Stimulated activated CD4-positive, alpha-beta T cell treated with anti-CD3 and anti-CD28 coated beads, Interleukin-12 subunit alpha, Interleukin-12 subunit beta, amount 100 ng/mL, for 4 hours (primary cell): ENCODE measurements around the gene PATJ.
"Not testable (repeated sequence)": the region's sequence is repeated elsewhere in the genome, so short reads cannot be mapped to it uniquely, and the experiment has no call there.

Experiments used
- DNase-seq: peaks from one replicate; pipeline ENCODE4 v3.0.0-alpha.2; 2020

Gene PATJ

GRCh38 chr1:61749574-61749973 is 7.3 kb downstream of the PATJ start:
- DNase-seq = no peak

- DNase-seq = no peak
These were observed 10.7 kb downstream of the PATJ start for GRCh38 chr1:61752921-61753389.

- DNase-seq = no peak
These were observed 11.8 kb downstream of the PATJ start for GRCh38 chr1:61753998-61754508.

DNA sequence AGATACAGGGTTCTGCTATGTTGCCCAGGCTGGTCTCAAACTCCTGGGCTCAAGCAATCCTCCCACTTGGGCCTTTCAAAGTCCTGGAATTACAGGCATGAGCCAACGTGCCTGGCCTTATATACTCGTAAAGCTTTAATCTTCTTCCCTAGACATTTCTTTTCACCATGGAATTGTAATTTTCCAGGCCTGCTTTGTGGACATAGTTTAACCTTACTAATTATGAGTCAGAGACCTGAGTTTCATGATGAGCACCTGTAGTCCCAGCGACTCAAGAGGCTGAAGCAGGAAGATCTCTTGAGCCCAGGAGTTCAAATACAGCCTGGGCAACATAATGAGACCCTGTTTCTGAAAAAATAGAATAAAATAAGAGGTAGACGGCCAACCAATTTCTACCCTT is 12.3 kb downstream of the PATJ start:
- DNase-seq = no peak

DNA sequence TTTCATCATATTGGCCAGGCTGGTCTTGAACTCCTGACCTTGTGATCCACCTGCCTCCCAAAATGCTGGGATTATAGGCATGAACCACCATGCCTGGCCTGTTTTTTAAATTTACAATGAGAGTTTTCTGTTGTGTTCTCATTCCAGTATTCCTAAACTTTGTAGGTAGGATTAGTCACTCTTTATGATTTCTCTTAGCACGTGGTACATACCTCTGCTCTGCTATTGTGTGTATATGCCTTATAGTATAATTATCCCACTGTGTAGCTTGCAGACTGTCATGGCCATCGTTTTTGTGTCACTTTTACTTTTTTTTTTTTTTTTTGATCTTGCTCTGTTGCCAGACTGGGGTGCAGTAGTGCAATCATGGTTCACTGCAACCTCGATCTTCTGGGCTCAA is 14.5 kb downstream of the PATJ start:
- DNase-seq = no peak

DNA sequence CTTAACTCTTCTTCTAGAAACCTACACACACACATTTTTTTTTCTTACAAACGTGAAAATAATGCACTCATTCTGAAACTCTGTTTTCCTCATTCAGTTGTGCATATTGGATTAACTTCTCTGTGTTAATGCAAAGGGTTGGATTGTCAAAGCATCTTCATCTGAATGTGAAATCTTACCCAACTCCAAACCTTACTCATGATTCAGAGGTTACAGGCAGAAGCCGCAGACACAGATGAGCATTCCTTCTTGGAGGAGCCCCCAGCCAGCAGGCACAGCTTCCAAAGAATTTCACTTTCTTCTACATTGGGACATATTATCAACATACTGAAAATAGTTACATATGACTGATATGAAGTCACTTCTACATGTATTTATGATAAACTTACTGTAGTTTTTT is 15.7 kb downstream of the PATJ start:
- DNase-seq = no peak

DNA sequence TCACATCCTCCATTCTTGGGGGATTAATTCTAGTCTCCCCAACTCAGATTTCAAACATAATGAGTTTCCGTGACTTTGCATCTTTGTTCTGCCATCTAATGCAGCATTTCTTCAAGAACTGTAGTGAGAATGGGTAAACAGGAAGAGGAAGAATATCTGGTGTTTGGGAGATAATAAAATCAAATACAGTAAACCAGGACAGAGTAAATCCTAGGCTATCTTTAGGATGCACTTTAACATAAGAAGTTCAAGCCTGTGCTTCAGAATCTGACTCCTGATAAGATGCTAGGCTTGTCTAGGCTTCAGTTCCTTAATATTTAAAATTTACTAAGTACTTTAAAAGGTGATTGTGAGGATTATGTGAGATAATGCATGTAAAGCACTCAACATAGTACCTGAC is 27.9 kb downstream of the PATJ start:
- DNase-seq = no peak

GRCh38 chr1:61776091-61776490 is 33.8 kb downstream of the PATJ start:
- DNase-seq = no peak

DNA sequence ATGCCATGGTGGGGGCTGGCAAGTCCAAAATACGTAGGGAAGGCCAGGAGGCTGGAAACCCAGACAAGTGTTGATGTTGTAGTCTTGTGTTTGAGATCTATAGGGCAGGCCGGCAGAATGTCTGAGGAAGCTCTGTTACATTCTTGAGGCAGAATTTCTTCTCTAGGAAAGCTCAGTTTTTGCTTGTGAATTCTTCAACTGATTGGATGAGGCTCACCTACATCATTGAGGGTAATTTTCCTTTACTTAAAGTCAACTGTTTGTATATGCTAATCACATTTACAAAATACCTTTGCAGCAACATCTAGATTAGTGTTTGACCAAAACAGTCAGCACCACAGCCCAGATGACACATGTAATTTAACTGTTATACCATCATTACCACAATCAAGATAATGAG is 37.0 kb downstream of the PATJ start:
- no peak for DNase-seq

DNA sequence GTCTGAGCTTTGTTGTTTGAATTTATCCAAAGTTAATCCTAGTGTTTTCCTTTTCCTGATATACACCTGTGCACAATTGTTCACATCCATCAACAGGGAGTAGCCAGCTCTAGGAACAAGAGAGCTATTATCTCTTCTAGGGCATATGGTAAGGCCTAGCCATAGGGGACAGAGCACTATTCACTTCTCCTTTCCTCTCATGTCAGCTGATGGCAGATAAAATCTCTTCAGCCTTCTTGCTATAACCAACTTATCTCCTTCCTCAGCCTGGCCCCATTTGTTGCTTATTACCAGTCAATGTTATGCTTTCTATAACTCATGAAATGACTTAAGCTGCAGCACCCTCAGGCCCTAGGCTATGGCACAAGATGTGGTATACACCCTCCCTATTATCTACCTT is 38.9 kb downstream of the PATJ start:
- DNase-seq = no peak

GRCh38 chr1:61782771-61783170 is 40.5 kb downstream of the PATJ start:
- peak; percentile 4 for DNase-seq

GRCh38 chr1:61784726-61785125 is 42.4 kb downstream of the PATJ start:
- no peak for DNase-seq

DNA sequence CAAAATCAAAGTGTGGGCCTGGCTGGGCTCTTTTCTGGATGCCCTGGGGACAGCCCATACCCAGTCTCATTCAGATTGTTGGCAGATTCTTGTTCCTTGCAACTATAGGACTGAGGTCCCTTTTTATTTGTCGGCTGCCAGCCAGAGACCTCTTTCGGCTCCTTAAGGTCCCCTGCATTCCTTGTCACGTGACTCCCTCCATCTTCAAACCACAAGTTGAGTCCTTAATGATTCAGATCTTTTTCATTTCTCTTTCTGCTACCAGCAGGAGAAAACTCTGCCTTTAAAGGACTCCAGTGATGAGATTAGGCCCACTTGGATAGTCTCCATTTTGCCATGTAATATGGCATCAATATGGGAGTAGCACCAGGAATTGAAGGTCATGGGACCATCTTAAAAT is 48.6 kb downstream of the PATJ start:
- DNase-seq = no peak

DNA sequence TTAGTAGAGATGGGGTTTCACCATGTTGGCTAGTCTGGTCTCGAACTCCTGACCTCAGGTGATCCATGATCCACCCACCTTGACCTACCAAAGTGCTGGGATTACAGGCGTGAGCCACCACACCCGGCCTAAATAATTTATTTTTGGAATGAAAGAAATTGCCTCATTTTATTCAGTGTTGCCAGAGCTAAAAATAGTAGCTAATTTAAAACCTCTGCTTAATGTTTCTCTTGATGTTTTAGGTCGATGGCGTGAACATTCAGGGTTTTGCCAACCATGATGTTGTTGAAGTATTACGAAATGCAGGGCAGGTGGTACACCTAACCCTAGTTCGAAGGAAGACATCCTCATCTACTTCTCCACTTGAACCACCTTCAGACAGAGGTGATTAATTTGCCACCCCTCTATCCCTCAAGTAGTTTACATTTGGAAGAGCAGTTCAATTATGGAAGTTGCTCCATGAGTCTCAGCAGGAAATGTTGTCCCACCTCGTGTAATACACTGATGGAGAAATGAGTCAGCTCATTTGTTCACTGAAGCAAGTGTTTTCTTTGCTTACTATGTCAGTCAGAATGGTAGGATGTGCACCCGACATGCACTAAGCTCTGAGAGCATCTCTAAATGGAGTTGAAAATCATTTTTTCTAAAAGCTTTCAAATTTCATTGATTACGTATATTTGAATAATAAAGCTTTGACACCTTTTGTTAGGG is 54.9 kb downstream of the PATJ start:
- DNase-seq = no peak

DNA sequence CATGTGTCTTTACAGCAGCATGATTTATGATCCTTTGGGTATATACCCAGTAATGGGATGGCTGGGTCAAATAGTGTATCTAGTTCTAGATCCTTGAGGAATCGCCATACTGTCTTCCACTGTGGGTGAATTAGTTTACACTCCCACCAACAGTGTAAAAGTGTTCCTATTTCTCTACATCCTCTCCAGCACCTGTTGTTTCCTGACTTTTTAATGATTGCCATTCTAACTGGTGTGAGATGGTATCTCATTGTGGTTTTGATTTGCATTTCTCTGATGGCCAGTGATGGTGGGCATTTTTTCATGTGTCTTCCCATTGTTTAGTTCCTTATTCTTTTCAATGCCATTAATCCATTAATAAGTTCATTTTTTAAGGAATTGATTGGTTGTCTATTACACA is 58.8 kb downstream of the PATJ start:
- DNase-seq = not testable (repeated sequence)

DNA sequence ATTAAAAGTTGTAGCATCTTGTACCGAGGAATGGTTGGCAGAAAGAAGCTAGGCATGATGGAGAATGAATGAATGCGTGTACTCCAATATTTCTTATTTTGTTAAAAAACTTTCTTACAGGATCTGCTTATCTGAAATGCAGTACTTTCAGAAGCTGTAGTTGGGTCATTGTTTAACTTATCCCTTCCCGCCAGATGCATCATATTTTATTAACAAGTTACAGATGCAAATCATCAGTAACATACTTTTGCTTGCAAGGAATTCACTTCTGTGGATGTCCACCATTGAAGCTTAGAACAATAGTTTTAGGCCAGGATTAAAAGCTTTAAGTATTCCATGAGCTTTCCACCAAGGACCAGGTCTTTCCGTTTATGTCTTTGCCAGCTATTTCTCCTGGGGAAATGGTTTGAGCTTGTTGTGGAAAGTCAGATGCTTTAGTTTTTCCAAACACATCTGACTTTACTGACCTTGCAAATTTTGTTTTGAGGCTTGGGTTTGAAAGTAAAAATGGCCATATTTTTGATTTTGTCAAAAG is 65.4 kb downstream of the PATJ start:
- DNase-seq = no peak

DNA sequence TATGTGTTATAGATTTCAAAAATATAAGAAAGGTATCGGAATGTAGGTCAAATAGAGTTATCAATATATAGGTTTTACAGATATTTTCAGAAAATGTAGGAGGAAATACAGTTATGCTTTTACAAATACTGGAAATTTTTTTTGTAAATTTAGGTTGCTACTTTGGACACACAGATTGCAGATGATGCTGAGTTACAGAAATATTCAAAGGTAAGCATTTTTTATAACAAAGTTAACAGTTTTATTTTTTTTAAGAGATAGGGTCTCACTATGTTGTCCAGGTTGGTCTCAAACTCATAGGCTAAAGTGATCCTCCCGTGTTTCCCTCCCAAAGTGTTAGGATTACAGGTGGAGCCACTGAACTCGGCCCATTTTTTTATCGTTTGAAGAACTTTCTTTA is 66.0 kb downstream of the PATJ start:
- DNase-seq = no peak

DNA sequence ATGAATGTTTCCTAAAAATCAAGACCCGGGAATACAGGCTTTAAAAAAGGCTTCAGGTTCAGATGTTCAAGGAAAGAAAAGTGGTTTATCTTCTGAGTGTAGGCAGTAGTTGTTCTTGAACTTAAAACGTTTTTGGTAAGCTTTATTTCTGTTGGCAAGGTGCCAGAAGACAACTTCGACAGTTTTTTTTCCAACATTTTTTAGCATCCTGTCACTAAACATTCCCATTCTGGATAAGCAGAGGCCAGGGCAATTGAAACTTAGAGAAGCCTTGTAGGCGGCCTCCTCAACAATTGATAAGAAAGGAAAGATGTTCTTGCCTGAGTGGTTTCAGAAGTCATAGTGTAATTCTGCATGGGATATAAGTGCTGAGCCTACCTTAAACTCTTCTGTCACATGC is 66.7 kb downstream of the PATJ start:
- no peak for DNase-seq

GRCh38 chr1:61812916-61813315 is 70.6 kb downstream of the PATJ start:
- DNase-seq = no peak

DNA sequence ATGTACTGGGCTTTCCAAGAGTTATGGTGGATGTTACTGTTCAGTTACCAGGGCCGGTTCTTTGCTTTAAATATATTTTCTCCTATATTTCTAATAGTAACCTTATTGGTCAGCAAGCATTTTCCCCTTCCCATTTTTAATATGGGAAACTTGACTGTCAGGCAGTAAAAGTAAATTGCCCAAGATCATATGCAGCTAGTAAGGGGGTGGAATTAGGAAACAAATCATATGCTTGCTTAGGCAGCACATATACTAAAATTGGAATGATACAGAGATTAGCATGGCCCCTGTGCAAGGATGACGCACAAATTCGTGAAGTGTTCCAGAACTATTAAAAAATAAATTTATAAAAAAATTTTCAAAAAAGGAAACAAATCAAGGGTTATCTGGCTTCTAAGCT is 73.9 kb downstream of the PATJ start:
- DNase-seq = no peak

DNA sequence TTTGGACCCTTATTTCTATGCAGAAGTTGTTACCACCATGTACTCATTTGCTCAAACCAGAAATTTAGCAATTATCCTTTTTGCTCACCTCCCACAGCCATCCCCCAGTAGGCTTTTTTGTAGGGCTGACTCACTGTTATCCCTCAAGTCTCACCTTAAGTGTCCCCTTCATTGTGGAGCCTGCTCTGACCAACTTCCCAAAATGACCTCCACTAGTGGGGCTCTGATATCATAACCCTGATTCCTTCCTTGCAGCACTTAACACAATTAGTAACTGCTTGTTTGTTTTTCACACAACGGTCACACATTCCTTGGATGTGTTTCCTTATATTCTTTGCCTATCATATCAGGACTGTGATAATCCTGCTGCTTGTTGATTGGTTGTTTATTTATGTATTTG is 76.7 kb downstream of the PATJ start:
- no peak for DNase-seq

DNA sequence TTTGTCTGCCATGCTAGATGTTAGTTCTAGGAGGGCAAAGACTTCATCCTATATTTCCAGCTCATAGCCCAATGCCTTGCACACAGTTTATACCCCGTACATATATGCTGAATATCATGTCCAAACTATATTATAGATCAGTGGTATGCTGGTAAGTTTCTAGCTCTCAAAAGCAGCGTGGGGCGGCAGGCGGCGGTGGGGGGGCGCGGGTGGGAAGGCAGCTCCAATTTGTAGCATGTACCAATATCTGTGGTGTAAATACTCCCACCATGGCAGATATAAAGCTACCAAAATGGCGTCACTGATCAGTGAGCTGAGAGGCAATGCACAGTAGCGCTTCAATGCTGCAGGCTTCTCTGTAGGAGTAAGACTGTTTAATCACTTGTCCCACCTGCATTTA is 77.1 kb downstream of the PATJ start:
- DNase-seq = no peak

DNA sequence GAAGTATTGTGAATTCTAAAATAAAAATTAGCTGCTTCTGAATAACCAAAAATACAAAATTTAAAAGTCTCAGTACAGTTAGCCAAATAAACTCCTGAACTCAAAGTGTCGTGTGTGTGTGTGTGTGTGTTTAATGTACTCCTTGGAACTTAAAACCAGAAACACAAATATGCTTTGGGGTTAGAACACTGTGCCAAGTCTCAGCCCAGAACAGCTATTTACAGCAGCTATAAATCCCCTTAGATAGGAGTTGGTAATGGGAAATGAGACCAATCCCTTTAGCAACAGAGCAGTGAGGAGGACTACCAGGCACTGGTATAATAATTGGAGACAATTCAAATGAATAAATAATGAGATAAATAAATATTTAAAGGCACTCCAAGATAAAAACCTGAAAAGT is 83.1 kb downstream of the PATJ start:
- DNase-seq = no peak

DNA sequence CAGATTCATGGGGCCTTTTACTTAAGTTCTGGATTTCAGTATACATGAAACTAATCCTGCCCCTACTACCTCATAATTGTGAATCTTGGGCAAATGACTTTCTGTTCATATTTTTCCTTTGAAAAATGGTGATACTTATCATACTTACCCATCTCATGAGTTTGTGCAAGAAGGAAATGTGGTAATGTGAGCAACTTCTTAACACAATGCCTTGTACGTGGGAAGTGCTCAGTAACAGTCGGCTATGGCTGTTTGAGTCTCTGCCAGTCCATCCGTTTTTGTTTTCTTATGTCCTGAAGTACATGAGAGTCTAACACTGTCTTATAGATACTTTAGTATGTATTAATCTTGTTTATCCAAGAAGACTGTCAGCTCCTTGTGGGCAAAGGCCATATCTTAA is 86.5 kb downstream of the PATJ start:
- DNase-seq = no peak

DNA sequence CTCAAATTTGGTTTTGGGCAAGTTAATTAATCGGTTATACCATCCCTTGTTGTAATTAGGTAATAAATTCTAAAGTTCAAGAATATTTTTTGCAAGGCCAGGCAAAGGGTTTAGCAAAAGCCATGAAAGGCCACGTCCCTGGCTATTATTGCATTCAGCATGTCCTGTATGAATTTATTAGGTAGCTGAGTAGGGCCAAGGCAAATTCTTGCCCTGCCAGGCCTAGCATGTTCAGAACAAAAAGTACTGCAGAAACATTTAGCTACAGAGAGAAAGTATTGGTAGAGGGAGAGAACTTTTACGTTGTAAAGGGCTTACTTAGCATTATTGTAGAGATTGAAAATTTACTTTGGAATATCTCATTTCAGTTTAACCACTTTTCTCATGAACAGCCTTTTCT is 94.4 kb downstream of the PATJ start:
- no peak for DNase-seq
